Measurements from ENCODE around the gene SGMS1. TPM values are rescaled to one million over a fixed set of nuclear protein-coding genes. Genes with fewer than 3 reads are reported as not detected.
A peak's percentile ranks its signal among the peaks of the same experiment; 100 is the strongest.
"Not testable (repeated sequence)": the region's sequence is repeated elsewhere in the genome, so short reads cannot be mapped to it uniquely, and the experiment has no call there.

SGMS1 gene
- total and polyA plus RNA-seq, 4 donors: 8.9 to 54.3 (median 22.2) TPM

- ATAC-seq (ENCODE audit: low FRiP score): no peak
- Histone ChIP-seq H3K36me3 (ENCODE audit: control insufficient read depth in 1 of 2, insufficient read depth in 2 of 2, low read length in 1 of 2) (no peaks in the 10 kb centered on the region), H3K9me3 (ENCODE audit: control insufficient read depth, low read length) (no peaks in the 10 kb centered on the region), H3K4me1 (ENCODE audit: control insufficient read depth in 1 of 2, insufficient read depth in 2 of 2, low read length in 2 of 2) (peaks cover 0 to 5% of the 10 kb centered on the region in 2 donors), H3K27me3 (ENCODE audit: control insufficient read depth in 1 of 2, insufficient read depth in 2 of 2, low read length in 1 of 2) (no peaks in the 10 kb centered on the region), H3K27ac (ENCODE audit: low read depth in 1 of 2, low read length in 2 of 2) (no peak overlapping the region), H3K4me3 (ENCODE audit: low read length in 2 of 2) (no peak overlapping the region)
- intact Hi-C loops (cut with DNase I): loop anchor here in 1 of 2 donors (5.0 kb wide), 1 partner anchor 243 kb away; the partner anchor contains the start of gene SGMS1
- no peak for DNase-seq
- WGBS, 2 donors: 14 to 16% methylated on average over 2 of the region's 2 CpGs
These were observed 244.1 kb downstream of the SGMS1 start for GRCh38 chr10:50379616-50380015.

- ATAC-seq (ENCODE audit: low FRiP score) (no peak), DNase-seq (no peak)
- H3K27ac ChIP-seq (ENCODE audit: low read depth in 1 of 2, low read length in 2 of 2): no peak overlapping the region
- H3K9me3 ChIP-seq (ENCODE audit: control insufficient read depth, low read length): no peaks in the 10 kb centered on the region
- H3K4me3 ChIP-seq (ENCODE audit: low read length in 2 of 2): no peak overlapping the region
- H3K36me3 ChIP-seq (ENCODE audit: control insufficient read depth in 1 of 2, insufficient read depth in 2 of 2, low read length in 1 of 2): no peaks in the 10 kb centered on the region
- intact Hi-C loops (cut with DNase I): loop anchor here in 1 of 2 donors (5.0 kb wide), 1 partner anchor 247 kb away; the partner anchor contains the start of gene SGMS1
- H3K4me1 ChIP-seq (ENCODE audit: control insufficient read depth in 1 of 2, insufficient read depth in 2 of 2, low read length in 2 of 2): peaks cover 0 to 5% of the 10 kb centered on the region in 2 donors
- H3K27me3 ChIP-seq (ENCODE audit: control insufficient read depth in 1 of 2, insufficient read depth in 2 of 2, low read length in 1 of 2): no peaks in the 10 kb centered on the region
- 97 to 98% methylated on average over 2 of the region's 2 CpGs for WGBS, 2 donors
These were observed 248.0 kb downstream of the SGMS1 start for GRCh38 chr10:50375745-50376144.

- peaks cover 0 to 5% of the 10 kb centered on the region in 2 donors for H3K4me1 ChIP-seq (ENCODE audit: control insufficient read depth in 1 of 2, insufficient read depth in 2 of 2, low read length in 2 of 2)
- no peak overlapping the region for H3K27ac ChIP-seq (ENCODE audit: low read depth in 1 of 2, low read length in 2 of 2)
- no peak for DNase-seq
- intact Hi-C loops (cut with DNase I): loop anchor here in 1 of 2 donors (5.0 kb wide), 1 partner anchor 247 kb away; the partner anchor contains the start of gene SGMS1
- no peaks in the 10 kb centered on the region for H3K27me3 ChIP-seq (ENCODE audit: control insufficient read depth in 1 of 2, insufficient read depth in 2 of 2, low read length in 1 of 2)
- no peaks in the 10 kb centered on the region for H3K9me3 ChIP-seq (ENCODE audit: control insufficient read depth, low read length)
- ATAC-seq (ENCODE audit: low FRiP score): no peak
- H3K36me3 ChIP-seq (ENCODE audit: control insufficient read depth in 1 of 2, insufficient read depth in 2 of 2, low read length in 1 of 2): no peaks in the 10 kb centered on the region
- H3K4me3 ChIP-seq (ENCODE audit: low read length in 2 of 2): no peak overlapping the region
These were observed 248.7 kb downstream of the SGMS1 start for GRCh38 chr10:50375051-50375452.

GRCh38 chr10:50373821-50374501 is 249.8 kb downstream of the SGMS1 start:
- H3K27me3 ChIP-seq (ENCODE audit: control insufficient read depth in 1 of 2, insufficient read depth in 2 of 2, low read length in 1 of 2): no peaks in the 10 kb centered on the region
- 0 to 3% methylated on average over 1 of the region's 1 CpG for WGBS, 2 donors
- H3K4me3 ChIP-seq (ENCODE audit: low read length in 2 of 2): no peak overlapping the region
- H3K4me1 ChIP-seq (ENCODE audit: control insufficient read depth in 1 of 2, insufficient read depth in 2 of 2, low read length in 2 of 2): no peaks in the 10 kb centered on the region
- no peaks in the 10 kb centered on the region for H3K9me3 ChIP-seq (ENCODE audit: control insufficient read depth, low read length)
- peak; percentile 55 for ATAC-seq (ENCODE audit: low FRiP score)
- no peak for DNase-seq
- H3K36me3 ChIP-seq (ENCODE audit: control insufficient read depth in 1 of 2, insufficient read depth in 2 of 2, low read length in 1 of 2): no peaks in the 10 kb centered on the region
- H3K27ac ChIP-seq (ENCODE audit: low read depth in 1 of 2, low read length in 2 of 2): no peak overlapping the region
- intact Hi-C loops (cut with DNase I): no loop called here

- no peak for ATAC-seq (ENCODE audit: low FRiP score)
These were observed 253.8 kb downstream of the SGMS1 start for GRCh38 chr10:50369931-50370330.

GRCh38 chr10:50367732-50368131 is 256.0 kb downstream of the SGMS1 start:
- H3K36me3 ChIP-seq (ENCODE audit: control insufficient read depth in 1 of 2, insufficient read depth in 2 of 2, low read length in 1 of 2): no peaks in the 10 kb centered on the region
- intact Hi-C loops (cut with DNase I): no loop called here
- no peaks in the 10 kb centered on the region for H3K27me3 ChIP-seq (ENCODE audit: control insufficient read depth in 1 of 2, insufficient read depth in 2 of 2, low read length in 1 of 2)
- no peak for ATAC-seq (ENCODE audit: low FRiP score)
- H3K9me3 ChIP-seq (ENCODE audit: control insufficient read depth, low read length): no peaks in the 10 kb centered on the region
- DNase-seq: no peak
- WGBS, 2 donors: 85 to 87% methylated on average over 1 of the region's 1 CpG
- no peak overlapping the region for H3K4me3 ChIP-seq (ENCODE audit: low read length in 2 of 2)
- H3K4me1 ChIP-seq (ENCODE audit: control insufficient read depth in 1 of 2, insufficient read depth in 2 of 2, low read length in 2 of 2): peaks cover 0 to 4% of the 10 kb centered on the region in 2 donors
- H3K27ac ChIP-seq (ENCODE audit: low read depth in 1 of 2, low read length in 2 of 2): no peak overlapping the region

More at GRCh38 chr10:50369931-50370330, 253.8 kb downstream of the SGMS1 start:
- DNase-seq: no peak
- Histone ChIP-seq H3K4me3 (ENCODE audit: low read length in 2 of 2) (no peak overlapping the region), H3K9me3 (ENCODE audit: control insufficient read depth, low read length) (no peaks in the 10 kb centered on the region), H3K27me3 (ENCODE audit: control insufficient read depth in 1 of 2, insufficient read depth in 2 of 2, low read length in 1 of 2) (no peaks in the 10 kb centered on the region), H3K4me1 (ENCODE audit: control insufficient read depth in 1 of 2, insufficient read depth in 2 of 2, low read length in 2 of 2) (peaks cover 0 to 4% of the 10 kb centered on the region in 2 donors), H3K36me3 (ENCODE audit: control insufficient read depth in 1 of 2, insufficient read depth in 2 of 2, low read length in 1 of 2) (no peaks in the 10 kb centered on the region), H3K27ac (ENCODE audit: low read depth in 1 of 2, low read length in 2 of 2) (no peak overlapping the region)
- intact Hi-C loops (cut with DNase I): no loop called here
- 94 to 97% methylated on average over 1 of the region's 1 CpG for WGBS, 2 donors

GRCh38 chr10:50366421-50366820 is 257.3 kb downstream of the SGMS1 start:
- WGBS, 2 donors: 63 to 65% methylated on average over 4 of the region's 4 CpGs
- H3K9me3 ChIP-seq (ENCODE audit: control insufficient read depth, low read length); H3K4me1 ChIP-seq (ENCODE audit: control insufficient read depth in 1 of 2, insufficient read depth in 2 of 2, low read length in 2 of 2); H3K36me3 ChIP-seq (ENCODE audit: control insufficient read depth in 1 of 2, insufficient read depth in 2 of 2, low read length in 1 of 2); H3K4me3 ChIP-seq (ENCODE audit: low read length in 2 of 2); DNase-seq; H3K27ac ChIP-seq (ENCODE audit: low read depth in 1 of 2, low read length in 2 of 2); ATAC-seq (ENCODE audit: low FRiP score); H3K27me3 ChIP-seq (ENCODE audit: control insufficient read depth in 1 of 2, insufficient read depth in 2 of 2, low read length in 1 of 2); intact Hi-C loops (cut with DNase I): not testable (repeated sequence)

- H3K36me3 ChIP-seq (ENCODE audit: control insufficient read depth in 1 of 2, insufficient read depth in 2 of 2, low read length in 1 of 2); H3K27me3 ChIP-seq (ENCODE audit: control insufficient read depth in 1 of 2, insufficient read depth in 2 of 2, low read length in 1 of 2); ATAC-seq (ENCODE audit: low FRiP score); intact Hi-C loops (cut with DNase I); H3K9me3 ChIP-seq (ENCODE audit: control insufficient read depth, low read length); H3K27ac ChIP-seq (ENCODE audit: low read depth in 1 of 2, low read length in 2 of 2); DNase-seq; H3K4me3 ChIP-seq (ENCODE audit: low read length in 2 of 2); H3K4me1 ChIP-seq (ENCODE audit: control insufficient read depth in 1 of 2, insufficient read depth in 2 of 2, low read length in 2 of 2): not testable (repeated sequence)
- WGBS, 2 donors: 72 to 88% methylated on average over 3 of the region's 3 CpGs
These were observed 259.0 kb downstream of the SGMS1 start for GRCh38 chr10:50364730-50365129.

GRCh38 chr10:50362547-50363125 is 261.1 kb downstream of the SGMS1 start:
- intact Hi-C loops (cut with DNase I): no loop called here
- H3K4me3 ChIP-seq (ENCODE audit: low read length in 2 of 2): no peak overlapping the region
- H3K27ac ChIP-seq (ENCODE audit: low read depth in 1 of 2, low read length in 2 of 2): no peak overlapping the region
- no peak for ATAC-seq (ENCODE audit: low FRiP score)
- no peaks in the 10 kb centered on the region for H3K9me3 ChIP-seq (ENCODE audit: control insufficient read depth, low read length)
- WGBS, 2 donors: 97 to 98% methylated on average over 2 of the region's 2 CpGs
- no peaks in the 10 kb centered on the region for H3K27me3 ChIP-seq (ENCODE audit: control insufficient read depth in 1 of 2, insufficient read depth in 2 of 2, low read length in 1 of 2)
- no peaks in the 10 kb centered on the region for H3K36me3 ChIP-seq (ENCODE audit: control insufficient read depth in 1 of 2, insufficient read depth in 2 of 2, low read length in 1 of 2)
- DNase-seq: no peak
- H3K4me1 ChIP-seq (ENCODE audit: control insufficient read depth in 1 of 2, insufficient read depth in 2 of 2, low read length in 2 of 2): peaks cover 0 to 5% of the 10 kb centered on the region in 2 donors

Data from aorta (tissue), 5 donors.